Measurements from ENCODE around the gene SLITRK1.

SLITRK1 gene, protein sequence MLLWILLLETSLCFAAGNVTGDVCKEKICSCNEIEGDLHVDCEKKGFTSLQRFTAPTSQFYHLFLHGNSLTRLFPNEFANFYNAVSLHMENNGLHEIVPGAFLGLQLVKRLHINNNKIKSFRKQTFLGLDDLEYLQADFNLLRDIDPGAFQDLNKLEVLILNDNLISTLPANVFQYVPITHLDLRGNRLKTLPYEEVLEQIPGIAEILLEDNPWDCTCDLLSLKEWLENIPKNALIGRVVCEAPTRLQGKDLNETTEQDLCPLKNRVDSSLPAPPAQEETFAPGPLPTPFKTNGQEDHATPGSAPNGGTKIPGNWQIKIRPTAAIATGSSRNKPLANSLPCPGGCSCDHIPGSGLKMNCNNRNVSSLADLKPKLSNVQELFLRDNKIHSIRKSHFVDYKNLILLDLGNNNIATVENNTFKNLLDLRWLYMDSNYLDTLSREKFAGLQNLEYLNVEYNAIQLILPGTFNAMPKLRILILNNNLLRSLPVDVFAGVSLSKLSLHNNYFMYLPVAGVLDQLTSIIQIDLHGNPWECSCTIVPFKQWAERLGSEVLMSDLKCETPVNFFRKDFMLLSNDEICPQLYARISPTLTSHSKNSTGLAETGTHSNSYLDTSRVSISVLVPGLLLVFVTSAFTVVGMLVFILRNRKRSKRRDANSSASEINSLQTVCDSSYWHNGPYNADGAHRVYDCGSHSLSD

DNA sequence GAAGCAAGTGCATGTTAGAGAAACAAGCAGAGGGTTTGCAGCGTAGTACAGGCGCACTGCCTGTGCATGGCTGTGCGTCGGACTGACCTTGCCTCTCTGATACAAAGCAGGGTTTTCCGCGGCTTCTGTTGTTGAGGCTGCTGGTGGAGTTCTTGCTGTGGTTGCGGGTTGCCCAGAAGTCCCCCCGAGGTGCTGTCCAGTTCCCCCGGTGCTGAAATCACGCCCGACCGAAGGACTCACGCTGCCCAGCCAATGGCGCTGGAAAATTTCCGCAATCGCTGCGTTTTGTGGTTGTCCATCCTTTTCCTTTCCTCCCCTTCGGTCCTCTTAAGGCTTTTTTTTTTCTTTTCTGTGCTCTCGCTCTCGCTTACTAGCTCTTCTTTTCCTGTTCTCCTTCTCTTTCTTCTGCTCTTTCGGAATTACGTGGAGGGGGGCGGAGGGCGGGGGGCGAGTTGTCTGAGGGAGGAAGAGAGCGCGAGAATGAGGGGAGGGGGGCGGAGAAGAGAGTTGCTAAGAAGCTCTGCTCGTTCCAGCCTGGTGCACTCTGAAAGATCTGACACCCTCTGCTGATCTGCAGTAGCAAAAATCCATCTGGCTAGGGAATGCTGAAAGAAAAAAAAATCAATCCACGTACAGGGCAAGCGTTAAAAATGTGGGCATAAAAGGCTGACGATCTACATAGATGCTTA lies at the start of gene SLITRK1:
TSS of gene SLITRK1 (minus strand) at position 558 of the 689 bp plus-strand sequence. CDS start 967 bp downstream, outside the sequence.
- no peak for DNase-seq (ENCODE audit: low read depth)

DNA sequence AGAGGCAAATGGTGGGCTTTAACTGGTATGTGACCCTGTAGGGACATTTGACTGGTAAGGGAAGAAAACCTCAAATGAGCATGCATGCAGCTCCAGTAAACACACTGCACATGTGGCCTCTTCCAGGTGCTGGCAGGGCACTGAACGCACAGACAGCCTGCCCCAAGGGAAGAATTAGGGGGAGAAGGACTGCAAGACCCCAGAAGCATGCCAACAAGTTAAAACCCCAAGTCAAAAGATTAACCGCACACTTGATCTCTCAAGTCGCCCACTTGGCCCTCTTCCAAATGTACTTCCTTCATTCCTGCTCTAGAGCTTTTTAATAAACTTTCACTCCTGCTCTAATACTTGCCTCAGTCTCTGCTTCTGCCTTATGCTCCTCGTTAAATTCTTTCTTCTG lies 46.9 kb upstream of the SLITRK1 start:
- no peak for DNase-seq (ENCODE audit: low read depth)

GRCh38 chr13:83919775-83920174 lies 37.5 kb upstream of the SLITRK1 start:
- DNase-seq (ENCODE audit: low read depth): no peak

DNA sequence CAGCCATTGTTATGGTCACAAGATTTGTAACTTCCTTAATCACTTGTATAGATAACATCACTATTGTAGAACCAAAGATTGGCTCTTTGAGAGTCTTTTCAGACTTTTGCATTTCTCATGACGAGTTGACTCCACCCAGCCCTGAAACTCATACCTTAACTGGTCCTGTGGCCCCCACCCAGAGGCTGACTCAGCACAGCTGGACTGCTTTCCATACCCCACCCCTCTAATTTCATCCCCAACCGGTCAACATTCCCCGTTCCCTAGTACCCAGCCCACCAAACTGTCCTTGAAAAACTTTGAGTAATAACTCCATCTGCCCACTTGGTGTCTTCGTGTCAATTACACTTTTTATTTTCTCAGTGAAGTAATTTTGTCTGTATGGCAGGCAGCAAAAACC lies 32.1 kb upstream of the SLITRK1 start:
- no peak for DNase-seq (ENCODE audit: low read depth)

GRCh38 chr13:83907196-83907989 lies 25.1 kb upstream of the SLITRK1 start:
- no peak for DNase-seq (ENCODE audit: low read depth)

GRCh38 chr13:83906240-83906820 lies 24.1 kb upstream of the SLITRK1 start:
- no peak for DNase-seq (ENCODE audit: low read depth)

- no peak for DNase-seq (ENCODE audit: low read depth)
Measured at GRCh38 chr13:83905641-83906040, 23.4 kb upstream of the SLITRK1 start.

- no peak for DNase-seq (ENCODE audit: low read depth)
Measured at GRCh38 chr13:83895994-83896580, 13.8 kb upstream of the SLITRK1 start.

GRCh38 chr13:83890358-83890757 lies 8.1 kb upstream of the SLITRK1 start:
- DNase-seq (ENCODE audit: low read depth): no peak

DNA sequence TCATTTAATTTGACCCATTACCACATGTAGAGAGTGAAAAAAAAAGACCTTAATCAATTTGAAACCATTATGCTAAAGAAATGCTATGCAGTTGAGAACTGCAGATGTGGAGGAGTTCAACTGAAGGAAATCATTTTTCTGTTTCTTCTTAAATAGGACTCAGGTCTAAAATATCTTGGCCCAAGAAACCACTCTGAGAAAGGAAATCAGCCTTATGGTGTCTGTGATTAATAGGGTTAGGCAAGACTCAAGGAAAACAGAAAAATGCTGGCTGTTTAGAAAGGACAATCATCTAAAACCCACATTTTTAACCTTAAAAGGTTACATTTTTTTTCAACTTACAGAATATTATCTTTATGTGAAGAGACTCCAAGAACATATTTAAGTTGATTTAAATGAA lies 1.9 kb upstream of the SLITRK1 start:
- no peak for DNase-seq (ENCODE audit: low read depth)

GRCh38 chr13:83883061-83883523 lies 818 bp upstream of the SLITRK1 start:
- DNase-seq (ENCODE audit: low read depth): no peak

GRCh38 chr13:83882606-83882959 lies 309 bp upstream of the SLITRK1 start:
- no peak for DNase-seq (ENCODE audit: low read depth)

- no peak for DNase-seq (ENCODE audit: low read depth)
Measured at GRCh38 chr13:83881140-83881684, 1.1 kb downstream of the SLITRK1 start.

GRCh38 chr13:83880275-83881139 lies 1.8 kb downstream of the SLITRK1 start:
- DNase-seq (ENCODE audit: low read depth): no peak

- no peak for DNase-seq (ENCODE audit: low read depth)
Measured at GRCh38 chr13:83879431-83880171, 2.7 kb downstream of the SLITRK1 start.

GRCh38 chr13:83878691-83879430 lies 3.4 kb downstream of the SLITRK1 start:
- DNase-seq (ENCODE audit: low read depth): no peak

GRCh38 chr13:83877651-83878355 lies 4.5 kb downstream of the SLITRK1 start:
- DNase-seq (ENCODE audit: low read depth): no peak

GRCh38 chr13:83876546-83876945 lies 5.7 kb downstream of the SLITRK1 start:
- DNase-seq (ENCODE audit: low read depth): no peak

Measured in stimulated activated CD4-positive, alpha-beta T cell treated with anti-CD3 and anti-CD28 coated beads, Interleukin-2, amount 100 ng/mL, for 4 hours (primary cell).